ENCODE results near the gene GYPE. TPM values are rescaled to one million over a fixed set of nuclear protein-coding genes. Genes with fewer than 3 reads are reported as not detected.
"Not testable (repeated sequence)": the region's sequence is repeated elsewhere in the genome, so short reads cannot be mapped to it uniquely, and the experiment has no call there.

The GYPE gene
- polyA plus RNA-seq (ENCODE audit: insufficient read length in 12 of 12): 1 to 10 TPM in 10 of 12 donors, not detected in 2; 1.3 to 3.3 (median 2.0) TPM
- long read RNA-seq, donor 1, partial matches to known transcripts: 0 of 1 reads
- long read RNA-seq, donor 1, other reads (novel, unspliced or antisense): 0 of 1 reads
- long read RNA-seq, donor 2: 0 reads
- long read RNA-seq, donor 3: 0 reads
- long read RNA-seq, donor 4: 0 reads
- long read RNA-seq, donor 5: 0 reads
- long read RNA-seq, donor 6: 0 reads
- long read RNA-seq, donor 7: 0 reads
- long read RNA-seq, donor 8: 0 reads
- long read RNA-seq, donor 9, partial matches to known transcripts: 0 of 1 reads
- long read RNA-seq, donor 9, other reads (novel, unspliced or antisense): 0 of 1 reads
- long read RNA-seq, donor 10: 0 reads
- long read RNA-seq, donor 11, partial matches to known transcripts: 0 of 1 reads
- long read RNA-seq, donor 11, other reads (novel, unspliced or antisense): 0 of 1 reads

- not testable (repeated sequence) for DNase-seq
Measured at GRCh38 chr4:143905440-143905839, at the start of gene GYPE. TSS of gene GYPE (minus strand) at chr4:143905559. CDS start at chr4:143905507, 52 bp downstream.

- DNase-seq: not testable (repeated sequence)
Measured at GRCh38 chr4:143951458-143951972, 46.2 kb upstream of the GYPE start.

DNA sequence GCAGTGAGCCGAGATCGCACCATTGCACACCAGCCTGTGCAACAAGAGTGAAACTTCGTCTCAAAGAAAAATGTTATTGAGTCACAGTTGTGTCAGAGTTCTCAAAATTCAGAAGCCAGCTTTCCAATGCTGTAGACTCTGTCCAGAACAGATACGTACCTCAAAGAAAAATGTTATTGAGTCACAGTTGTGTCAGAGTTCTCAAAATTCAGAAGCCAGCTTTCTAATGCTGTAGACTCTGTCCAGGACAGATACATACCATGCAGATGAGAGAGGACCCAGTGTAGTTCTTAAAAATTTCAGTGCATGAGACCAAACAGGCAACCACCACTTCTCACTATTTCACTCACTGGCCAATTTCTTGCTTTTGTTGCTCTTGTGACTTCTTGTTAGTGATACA lies 45.6 kb upstream of the GYPE start:
- not testable (repeated sequence) for DNase-seq

- not testable (repeated sequence) for DNase-seq
Measured at GRCh38 chr4:143950185-143950584, 44.8 kb upstream of the GYPE start.

DNA sequence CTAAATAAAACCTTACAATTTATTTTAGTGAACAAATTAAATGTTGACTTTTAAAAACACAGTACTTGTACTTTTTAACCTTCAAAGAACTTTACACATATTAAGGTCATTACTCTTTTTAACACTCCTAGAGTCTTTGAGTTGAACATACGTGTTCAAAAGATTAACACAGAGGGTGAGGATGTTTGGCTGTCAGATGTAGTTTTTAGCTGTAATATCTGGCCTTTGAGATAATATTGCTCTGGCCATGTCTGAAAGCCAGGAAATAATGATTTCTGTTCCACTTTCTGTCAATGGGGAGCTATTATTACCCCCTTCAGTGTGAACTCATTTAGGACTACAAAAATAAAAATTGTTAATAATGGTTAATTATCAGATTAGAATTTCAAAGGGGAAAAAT lies 42.1 kb upstream of the GYPE start:
- not testable (repeated sequence) for DNase-seq

GRCh38 chr4:143940708-143941107 lies 35.3 kb upstream of the GYPE start:
- not testable (repeated sequence) for DNase-seq

GRCh38 chr4:143939528-143939927 lies 34.2 kb upstream of the GYPE start:
- no peak for DNase-seq

DNA sequence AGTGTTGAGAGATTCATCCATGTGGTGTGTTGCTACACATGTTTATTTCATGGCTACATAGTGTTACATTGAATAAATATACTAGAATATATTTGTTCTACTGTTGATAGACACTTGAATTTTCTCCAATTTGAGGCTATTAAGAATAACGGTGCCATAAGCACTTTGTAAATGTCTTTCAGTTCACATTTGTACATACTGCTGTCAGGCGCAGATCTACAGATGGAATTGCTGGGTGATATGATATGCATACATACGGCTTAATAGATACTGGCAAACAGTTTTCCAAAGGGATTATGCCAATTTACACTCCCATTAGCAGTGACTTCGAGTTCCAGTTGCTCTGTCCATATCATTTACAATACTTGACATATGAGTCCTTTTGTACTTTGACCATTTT lies 33.5 kb upstream of the GYPE start:
- DNase-seq: not testable (repeated sequence)

DNA sequence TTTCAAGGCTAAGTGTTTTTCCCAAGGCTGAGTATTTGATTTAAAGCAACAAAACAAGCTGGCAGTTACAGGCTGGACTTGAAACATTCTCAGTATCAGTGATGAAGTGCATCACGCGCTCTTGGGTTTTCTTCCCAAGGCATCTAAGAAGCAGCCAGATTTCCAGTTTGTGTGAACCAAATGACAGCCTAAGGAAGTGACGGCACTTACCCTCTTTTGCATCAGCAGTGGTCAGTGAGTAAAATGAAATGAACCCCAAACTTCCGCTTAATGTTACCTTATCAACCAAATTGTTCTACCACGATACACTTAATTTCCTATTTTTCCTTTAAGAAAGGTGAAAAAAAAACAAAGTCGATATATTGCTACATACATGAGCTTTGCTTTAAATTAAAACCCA lies 15.8 kb upstream of the GYPE start:
- DNase-seq: no peak

- not testable (repeated sequence) for DNase-seq
Measured at GRCh38 chr4:143916485-143916884, 11.1 kb upstream of the GYPE start.

DNA sequence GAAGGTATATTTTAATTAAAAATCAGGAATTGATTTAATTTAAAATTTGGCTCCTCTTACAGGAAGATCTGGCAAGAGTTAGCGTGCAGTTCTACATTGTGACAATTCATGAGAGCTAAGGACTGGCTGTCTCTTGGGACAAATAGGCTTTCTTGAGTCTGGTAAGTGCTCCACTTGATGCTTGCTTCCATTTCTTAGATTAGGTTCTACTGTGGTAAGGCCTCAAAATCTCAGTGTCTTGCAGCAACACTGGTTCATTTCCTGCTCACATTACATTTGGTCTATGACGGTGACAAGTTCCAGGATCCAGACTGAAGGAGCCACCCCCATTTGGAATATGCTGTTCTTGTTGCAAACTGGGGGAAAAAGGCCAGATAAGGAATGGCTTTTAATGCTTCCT lies 7.1 kb upstream of the GYPE start:
- not testable (repeated sequence) for DNase-seq

GRCh38 chr4:143911528-143912417 lies 6.4 kb upstream of the GYPE start:
- DNase-seq: peak; percentile 51

DNA sequence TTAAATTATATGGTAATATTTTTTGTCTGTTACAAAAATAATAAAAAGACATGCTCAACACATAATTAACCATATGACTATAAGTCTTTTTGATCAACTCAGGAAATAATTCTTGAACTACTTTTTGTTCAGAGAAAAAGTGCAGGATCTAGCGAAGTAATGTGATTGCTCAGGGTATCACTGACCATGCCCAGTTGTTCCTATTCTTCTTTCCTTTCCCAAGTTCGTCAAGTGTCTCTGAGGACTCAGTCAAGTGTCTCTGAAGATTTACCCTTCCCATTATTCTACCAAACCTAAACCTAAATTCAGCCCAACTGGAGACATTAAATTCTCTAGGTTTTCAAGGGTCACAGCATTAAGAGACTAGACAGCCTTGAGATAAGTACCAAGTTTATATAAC lies 5.5 kb upstream of the GYPE start:
- not testable (repeated sequence) for DNase-seq

- not testable (repeated sequence) for DNase-seq
Measured at GRCh38 chr4:143907811-143908210, 2.5 kb upstream of the GYPE start.

DNA sequence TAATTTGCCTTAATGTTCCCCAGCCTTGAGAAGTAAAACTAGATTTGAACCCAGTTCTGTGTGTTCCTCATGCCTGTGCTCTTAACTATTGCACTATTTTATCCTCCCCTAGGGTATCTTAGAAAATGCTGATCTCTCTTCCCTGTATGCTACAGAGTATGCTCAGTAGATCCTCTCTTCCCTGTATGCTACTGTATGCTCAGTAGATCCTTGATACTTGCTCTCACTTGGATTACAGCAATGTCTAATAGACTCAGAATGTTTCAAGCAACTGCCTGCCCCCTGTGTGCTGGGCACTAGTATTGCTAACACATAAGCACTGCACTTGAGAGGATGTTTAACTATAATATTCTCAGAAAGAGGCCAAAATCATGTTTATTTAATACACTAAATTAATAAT lies 928 bp downstream of the GYPE start:
- DNase-seq: not testable (repeated sequence)

- DNase-seq: not testable (repeated sequence)
Measured at GRCh38 chr4:143890323-143890722, 15.0 kb downstream of the GYPE start.

- not testable (repeated sequence) for DNase-seq
Measured at GRCh38 chr4:143888189-143888588, 17.2 kb downstream of the GYPE start.

DNA sequence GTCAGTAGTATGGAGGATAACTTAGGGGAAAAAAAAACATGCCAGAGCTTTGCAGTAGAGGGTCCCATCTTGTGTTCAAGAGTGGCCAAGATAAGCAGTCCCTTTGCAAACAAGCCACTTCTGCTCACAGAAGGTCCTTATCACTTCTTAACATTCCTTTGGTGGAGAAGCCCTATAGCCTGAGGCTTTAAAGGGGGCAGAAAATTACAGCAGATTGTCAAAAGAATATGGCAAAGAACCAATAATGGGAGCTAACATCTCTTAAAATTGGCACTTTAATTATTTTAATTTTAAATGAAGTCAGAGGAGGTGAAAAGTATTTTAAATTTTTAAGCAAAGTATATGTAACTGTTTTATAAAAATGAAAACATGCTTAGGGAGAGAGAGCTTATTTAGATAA lies 20.4 kb downstream of the GYPE start:
- not testable (repeated sequence) for DNase-seq

DNA sequence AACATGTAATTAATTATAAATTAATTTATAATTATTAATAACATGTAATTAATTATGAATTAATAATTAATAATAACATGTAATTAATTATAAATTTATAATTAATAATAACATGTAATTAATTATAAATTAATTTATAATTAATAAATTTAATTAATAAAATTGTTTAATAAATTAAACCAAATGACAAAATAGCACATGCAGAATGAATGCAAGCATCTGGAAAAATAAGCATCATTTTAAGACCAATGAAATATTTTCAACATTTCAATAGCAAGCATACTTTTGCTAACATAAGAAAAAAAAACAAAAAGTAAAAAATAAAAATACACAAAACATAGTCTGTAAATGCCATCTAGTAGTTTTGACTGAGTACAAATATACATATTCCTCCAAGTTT lies 21.8 kb downstream of the GYPE start:
- no peak for DNase-seq

- no peak for DNase-seq
Measured at GRCh38 chr4:143882892-143883291, 22.5 kb downstream of the GYPE start.

- DNase-seq: not testable (repeated sequence)
Measured at GRCh38 chr4:143879561-143879960, 25.8 kb downstream of the GYPE start.

DNA sequence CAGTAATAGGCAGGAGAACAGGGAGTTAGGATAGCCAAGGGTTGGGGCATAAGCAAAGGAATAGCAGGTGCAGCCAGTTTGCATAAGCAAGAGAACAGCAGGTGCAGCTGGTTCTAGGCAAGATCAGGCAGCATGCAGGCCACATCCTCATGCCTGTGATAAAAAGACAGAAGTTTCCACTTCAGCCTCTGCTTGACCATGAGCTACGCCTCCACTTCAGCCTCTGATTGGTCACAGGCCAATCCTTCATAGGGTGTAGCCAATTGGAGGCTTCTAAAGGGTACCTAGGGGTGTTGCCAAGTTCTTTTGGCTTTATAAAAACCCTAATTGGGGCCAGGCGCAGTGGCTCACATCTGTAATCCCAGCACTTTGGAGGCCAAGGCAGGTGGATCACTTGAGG lies 30.0 kb downstream of the GYPE start:
- DNase-seq: not testable (repeated sequence)

Data from muscle of arm (tissue), 14 donors.